HG03066 (cell line): ENCODE measurements around the gene AKR1C1.
"Not testable (repeated sequence)": the region's sequence is repeated elsewhere in the genome, so short reads cannot be mapped to it uniquely, and the experiment has no call there.

Experiments used
- ATAC-seq: cut with Tn5 transposase; IDR thresholded peaks from one replicate; pipeline ENCODE4 v1.9.1; 2021; ENCODE audit warnings: low read depth; ENCODE audit not compliant: unreplicated experiment

Gene AKR1C1

DNA sequence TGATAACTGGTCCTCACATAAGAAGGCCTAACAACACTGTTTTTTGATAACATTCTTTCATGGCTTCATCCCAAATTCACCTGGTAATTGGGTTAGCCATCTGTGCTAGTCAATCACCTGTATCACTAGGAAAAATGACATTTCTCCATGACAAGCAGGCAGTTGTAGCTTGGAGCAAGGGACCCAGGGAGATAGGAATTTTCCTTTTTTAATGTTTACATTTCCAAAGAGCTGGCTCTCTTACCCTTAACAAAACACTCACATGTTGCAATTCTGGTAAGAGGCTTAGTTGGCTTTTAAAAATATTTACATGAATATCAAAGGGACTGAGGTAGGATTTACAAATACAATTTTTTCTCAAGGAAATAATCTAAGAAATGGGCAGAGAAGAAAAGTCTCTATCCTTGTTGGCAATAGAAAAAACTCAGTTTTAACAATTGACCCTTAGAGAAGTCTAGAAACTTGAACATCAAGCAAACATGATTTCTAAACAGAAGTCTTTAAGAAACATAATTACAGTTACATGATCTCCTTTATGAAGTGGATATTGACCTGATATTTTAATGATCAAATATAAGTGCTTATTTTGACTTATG is 16.1 kb upstream of the AKR1C1 start:
- ATAC-seq, result no peak

DNA sequence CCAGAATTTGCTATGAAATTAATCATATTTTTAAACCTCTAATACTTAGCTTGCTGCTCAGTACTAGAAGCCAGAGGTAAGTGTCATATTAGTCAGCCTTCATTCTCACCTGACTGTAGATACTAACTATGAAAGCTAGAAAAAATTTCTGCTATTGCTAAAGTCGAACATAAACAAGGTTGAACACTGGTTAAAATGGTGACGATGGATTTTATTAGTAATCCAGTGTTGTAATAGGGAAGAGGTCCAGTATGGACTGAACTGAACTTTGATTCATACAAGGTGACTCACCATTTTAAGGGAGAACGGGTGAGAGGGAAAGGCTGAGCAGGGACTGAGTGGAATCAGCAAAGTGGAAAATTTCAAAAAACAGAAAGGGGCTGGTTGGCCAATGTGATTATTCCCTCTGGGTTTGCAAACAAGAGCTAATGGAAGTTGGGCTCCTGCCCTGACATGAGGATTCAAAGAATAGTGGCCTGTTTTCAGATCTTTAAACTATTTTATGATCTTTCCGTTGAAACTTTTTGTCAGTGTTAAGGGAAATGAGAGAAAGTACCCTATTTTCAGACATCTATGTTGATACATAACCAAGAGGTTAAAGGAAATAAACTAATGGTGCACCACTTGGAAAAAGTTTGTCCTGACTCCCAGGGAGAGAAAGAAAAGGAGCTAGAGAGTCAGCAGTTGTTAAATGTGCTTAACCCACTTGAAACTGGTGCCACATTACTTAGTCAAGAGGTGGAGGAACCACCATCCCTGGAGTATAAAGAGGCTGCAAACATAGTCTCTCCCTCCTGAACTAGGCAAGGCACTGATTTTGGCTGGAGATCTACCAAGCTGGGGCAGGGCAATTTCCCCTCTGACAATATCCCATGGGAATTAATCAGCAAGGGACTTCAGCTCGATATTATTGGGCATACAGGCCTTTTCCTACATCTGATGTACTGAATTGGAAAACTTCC is 15.3 kb upstream of the AKR1C1 start:
- no peak for ATAC-seq

DNA sequence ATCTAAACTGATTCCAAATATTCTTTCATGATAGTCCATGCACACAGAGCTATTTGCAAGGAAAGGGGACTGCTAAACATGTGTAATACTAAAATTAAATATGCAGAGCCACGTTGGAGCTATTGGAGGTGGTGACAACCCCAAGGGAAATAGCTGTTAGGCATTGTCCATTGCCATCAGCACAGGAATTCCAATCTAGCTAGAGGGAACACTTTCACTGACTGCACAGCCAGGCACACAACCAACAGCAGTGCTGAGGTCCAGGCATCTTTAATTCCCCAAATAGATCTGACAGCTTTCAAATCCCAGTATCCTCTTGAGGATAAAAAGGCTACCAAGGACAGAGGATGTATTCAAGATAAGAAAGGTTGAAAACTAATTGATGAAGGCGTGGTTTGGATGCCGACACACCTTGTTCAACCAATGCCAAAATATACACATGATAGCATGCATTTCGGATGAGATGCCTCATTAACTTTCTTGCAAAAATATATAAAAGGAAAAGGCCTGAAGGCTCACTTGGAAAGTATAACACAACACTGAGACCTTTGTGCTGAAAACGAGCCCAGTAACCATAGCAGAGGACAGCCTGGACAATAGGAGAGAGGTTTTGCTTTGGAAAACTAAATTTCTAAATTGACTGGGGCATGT is 11.6 kb upstream of the AKR1C1 start:
- ATAC-seq, result not testable (repeated sequence)

DNA sequence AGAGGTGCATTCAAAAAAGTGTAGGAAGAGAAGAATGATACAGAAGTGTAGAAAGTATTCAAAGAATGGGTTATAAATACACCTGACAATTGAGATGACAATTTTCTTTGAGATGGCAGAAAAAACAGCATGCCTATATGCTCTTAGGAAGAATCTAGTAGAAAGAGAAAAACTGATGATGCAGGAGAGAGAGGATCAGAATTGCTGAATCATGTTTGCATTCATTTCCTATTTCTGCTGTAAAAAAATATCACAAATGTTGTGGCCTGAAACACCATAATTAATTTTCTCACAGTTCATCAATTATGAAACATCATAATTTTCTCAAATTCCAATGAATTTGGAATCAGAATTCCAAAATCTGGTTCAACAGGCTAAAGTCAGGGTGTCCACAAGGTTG is 9.8 kb upstream of the AKR1C1 start:
- ATAC-seq, result no peak

DNA sequence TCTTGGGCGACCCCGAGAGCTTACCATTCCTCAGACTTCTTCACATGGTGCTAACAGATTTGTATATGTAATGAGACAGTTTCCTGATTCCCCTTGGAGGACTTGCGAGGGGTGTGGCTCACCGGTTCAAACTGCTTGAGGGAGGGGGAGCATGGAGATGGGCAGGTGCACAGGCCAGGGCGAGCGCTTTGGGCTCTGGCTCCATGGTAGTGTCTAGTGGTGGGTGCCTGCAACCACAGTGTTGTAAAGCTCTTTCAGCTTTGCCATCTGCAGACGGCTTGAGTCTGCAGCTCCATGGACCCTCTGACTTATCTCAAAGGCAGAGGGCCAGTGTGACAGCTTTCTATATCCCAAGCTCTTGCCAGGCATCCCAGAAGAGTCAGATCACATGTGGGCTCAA is 7.1 kb upstream of the AKR1C1 start:
- not testable (repeated sequence) for ATAC-seq

DNA sequence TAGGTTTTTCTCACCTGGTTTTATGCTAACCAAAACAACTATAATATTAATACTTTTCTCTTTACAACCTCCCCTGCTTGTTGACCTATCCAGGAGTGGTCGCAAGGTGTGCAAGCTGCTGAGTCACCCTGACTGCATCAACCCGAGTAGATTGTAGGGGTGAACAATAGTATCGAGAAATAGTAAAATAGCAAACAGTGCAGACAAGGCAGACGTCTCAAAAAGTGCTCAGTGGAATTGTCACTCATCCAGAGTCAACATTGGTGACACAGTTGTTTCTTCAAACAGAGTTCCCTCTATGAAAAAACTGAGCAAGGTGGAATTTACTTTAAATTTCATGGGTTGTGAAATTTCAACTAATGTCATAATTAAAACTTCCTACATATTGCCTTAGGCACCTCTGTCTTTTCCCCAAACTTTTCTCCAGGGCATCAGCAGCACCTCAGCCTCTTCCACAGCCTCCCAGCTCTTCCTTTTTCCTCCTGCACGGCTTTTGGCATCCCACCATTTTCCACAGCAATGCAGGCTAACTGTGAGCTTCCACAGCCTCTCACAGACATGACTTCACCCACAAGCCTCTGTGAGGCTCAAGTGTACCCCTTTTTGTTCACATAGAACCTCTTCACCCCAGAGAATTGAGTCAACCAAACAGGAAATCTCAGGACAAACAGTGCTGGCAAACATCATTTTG is 6.1 kb upstream of the AKR1C1 start:
- ATAC-seq, result not testable (repeated sequence)

DNA sequence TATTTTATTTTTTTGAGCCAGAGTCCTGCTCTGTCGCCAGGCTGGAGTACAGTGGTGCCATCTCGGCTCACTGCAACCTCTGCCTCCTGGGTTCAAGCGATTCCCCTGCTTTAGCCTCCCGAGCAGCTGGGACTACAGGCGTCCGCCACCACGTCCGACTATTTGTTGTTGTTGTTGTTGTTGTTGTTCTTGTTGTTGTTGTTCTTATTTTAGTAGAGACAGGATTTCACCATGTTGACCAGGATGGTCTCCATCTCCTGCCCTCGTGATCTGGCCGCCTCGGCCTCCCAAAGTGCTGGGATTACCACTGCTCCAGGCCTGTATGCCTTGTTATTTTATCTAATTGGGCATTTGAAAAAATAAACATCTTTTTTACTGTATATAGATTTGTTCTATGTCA is 1.7 kb upstream of the AKR1C1 start:
- ATAC-seq, result not testable (repeated sequence)

DNA sequence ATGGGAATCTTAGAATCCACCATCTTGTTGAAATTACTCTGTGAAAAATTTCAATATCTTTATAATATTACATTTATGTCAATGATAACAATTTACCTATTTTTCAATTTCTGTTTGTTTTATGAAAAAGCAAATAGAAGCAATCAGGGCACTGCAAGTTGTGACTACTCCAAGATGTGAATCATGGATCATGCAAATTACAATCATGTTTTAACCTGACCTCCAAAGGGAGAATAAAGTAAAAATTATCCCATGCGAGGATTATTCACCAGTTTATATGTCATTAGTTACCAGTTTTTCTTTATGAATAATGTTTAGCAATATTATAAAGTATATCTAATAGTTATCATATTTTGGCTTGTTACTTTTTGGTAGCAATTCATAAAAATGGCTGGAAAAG is 907 bp upstream of the AKR1C1 start:
- not testable (repeated sequence) for ATAC-seq

DNA sequence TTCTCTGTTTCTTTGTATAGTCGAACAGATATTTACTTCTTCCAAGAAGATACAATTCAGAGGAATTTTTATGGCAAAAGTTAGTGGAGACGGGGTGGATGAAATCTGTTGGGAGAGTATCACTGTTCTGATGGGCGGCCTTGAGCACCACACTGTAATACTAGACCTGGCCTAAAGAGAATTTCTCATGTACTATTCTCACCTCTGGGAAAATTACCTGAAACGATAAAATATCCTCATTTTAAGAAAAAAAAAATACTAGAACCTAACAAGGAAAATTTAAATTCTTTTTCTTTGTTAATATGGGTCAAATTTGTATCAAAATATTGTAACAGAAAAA is 570 bp downstream of the AKR1C1 start:
- ATAC-seq, result not testable (repeated sequence)

DNA sequence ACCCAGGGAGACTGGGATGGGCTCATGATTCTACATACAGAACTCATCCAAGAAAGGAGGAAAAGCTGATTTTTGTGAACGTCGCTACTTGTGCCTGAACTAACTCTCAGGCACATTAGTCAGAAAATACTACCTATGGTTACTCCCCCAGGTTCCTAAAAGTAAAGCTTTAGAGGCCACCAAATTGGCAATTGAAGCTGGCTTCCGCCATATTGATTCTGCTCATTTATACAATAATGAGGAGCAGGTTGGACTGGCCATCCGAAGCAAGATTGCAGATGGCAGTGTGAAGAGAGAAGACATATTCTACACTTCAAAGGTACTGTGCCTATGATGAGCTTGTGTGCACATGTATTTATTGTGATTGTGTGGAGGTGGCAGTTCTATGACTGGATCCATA is 2.5 kb downstream of the AKR1C1 start:
- ATAC-seq, result not testable (repeated sequence)

DNA sequence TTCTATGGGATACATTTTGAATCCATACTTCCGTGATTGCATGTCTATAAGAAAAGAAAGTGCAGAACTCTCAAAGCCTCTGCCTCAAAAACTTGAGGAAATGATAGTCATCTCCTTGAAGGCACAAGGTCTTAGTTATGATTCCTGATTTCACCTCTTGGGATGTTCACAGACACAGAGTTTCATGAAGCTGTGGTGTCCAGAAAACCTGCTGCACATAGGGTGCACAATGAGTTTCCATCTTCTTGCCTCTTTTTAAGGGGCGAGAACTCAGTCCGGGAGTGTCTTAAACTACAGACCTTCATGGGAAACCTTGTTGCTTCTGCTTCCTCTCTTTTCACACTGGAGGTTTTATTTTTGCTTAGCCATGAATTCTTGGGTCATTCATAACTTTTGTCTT is 4.0 kb downstream of the AKR1C1 start:
- not testable (repeated sequence) for ATAC-seq

DNA sequence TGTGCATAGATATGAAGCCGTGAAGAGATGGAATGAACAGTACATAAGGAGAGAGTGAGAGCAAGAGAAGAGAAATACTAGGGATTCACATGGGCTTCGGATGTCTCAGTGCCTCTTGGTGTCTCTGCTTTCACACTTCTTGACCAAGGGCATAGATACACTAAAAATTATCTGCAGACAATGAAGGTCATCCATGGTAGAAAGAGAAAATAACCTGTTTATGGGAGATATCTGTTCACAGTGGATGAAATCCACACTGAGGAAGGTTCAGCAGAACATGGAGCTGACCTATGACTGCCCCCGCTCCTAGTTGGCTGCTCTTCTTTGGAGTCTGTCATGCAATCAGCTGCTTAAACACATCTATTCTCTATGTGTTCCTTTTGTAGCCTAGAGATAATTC is 6.1 kb downstream of the AKR1C1 start:
- ATAC-seq, result not testable (repeated sequence)

DNA sequence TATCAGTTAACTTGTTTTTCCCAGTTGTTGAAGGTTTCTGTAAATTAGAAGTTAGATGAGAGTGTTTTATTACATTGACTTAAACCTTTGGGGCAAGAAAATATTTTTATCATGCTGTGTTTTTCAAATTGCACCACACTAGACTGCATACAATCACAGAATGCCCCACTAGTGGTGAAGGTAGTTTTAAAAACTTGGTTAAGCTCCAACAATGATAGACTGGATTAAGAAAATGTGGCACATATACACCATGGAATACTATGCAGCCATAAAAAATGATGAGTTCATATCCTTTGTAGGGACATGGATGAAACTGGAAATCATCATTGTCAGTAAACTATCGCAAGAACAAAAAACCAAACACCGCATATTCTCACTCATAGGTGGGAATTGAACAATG is 7.1 kb downstream of the AKR1C1 start:
- not testable (repeated sequence) for ATAC-seq

DNA sequence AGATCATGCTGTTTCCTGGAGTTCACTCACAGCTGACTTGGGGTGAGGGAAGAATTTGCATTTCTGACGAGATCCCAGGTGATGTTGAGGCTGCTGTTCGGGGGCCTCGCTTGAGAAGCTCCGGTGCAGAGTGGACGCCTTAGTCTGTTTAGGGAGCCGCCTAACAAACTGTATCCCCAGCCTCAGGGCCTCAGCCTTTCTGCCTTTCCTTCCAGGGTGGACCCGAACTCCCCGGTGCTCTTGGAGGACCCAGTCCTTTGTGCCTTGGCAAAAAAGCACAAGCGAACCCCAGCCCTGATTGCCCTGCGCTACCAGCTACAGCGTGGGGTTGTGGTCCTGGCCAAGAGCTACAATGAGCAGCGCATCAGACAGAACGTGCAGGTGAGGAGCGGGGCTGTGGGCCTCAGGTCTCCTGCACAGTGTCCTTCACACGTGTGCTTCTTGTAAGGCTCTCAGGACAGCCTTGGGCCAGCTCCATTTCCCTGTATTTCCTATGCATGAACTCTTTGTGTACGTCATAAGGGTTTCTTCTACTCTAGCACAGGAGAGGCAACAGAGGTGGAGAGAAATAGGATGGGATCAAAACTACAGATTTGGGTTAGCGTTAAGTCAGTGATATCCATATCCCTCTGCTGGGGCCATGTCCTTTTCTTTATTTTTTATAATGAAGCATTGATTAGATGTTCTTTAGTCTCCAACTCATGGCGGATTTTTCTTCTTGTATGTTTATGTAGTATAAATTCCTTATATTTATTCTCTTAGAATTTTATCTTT is 9.3 kb downstream of the AKR1C1 start:
- not testable (repeated sequence) for ATAC-seq

DNA sequence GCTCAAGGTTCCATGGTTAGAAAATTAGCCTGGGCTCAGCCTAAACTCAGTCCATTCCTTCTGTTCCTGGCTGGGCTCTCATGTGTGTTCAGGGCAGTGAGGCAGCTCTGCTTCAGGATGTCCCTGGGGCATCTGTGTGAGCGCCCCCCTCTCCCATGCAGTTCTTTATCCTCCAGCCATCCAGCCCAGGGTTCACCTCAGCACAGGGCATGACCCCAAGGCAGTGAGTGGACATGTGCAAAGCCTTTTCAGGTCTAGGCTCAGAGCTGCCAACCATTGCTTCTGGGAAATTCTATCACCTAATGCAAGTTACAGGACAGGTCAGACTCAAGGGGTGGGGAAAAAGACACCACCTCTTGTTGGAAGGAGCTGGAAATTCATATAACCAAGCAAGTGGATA is 10.1 kb downstream of the AKR1C1 start:
- not testable (repeated sequence) for ATAC-seq

DNA sequence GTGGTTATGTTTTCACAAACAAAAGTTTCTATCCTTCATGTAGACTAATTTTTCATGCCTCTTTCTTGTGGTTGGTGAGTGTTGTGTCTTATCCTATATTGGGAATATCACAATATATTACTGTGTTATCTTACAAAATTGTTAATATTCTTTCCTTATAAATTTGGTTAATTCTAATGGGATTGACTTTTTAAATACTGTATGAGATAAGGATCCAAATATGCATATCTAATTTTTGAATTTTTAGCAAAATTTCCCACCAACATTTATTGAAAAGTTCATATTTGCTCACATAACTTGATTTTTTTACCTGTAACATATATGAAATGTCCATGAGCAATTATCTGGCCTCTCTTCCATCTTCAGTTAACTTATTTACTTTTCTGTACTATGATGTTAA is 11.2 kb downstream of the AKR1C1 start:
- not testable (repeated sequence) for ATAC-seq

DNA sequence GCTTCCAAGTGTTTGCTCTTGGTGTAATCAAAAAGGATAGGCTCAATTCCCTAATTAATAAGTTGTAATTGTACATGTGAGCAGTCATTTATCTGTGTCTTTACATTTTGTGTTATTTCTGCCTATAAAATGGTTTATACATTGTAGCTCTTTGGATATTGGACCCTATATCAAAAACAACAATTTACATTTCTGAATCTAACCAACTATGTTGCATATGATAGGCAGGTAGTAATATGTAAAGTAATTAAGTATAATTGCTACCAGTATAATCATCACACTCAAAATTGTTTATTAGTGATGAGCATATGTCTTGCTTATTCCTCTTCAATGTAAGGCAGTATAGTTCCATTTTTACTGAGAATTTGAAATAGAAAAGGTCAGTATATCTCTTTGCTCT is 13.8 kb downstream of the AKR1C1 start:
- ATAC-seq, result no peak

DNA sequence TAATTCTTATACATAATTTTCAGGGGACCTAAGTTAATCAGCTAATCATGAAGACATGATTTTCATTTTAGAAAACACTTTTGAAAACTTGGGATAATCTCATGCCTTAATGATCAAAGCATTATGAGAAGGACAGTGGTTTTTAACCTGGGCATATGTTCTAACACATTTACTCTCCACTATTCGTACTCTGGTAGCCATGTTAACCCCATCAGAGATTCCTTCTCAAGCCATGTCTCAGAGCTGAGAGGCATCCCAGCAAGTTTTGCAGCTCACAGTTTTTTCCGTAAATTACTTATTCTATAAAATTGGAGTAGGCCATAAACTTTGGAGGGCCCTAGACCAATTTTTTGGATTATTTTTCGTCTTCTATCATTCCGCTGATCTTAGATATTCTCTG is 15.7 kb downstream of the AKR1C1 start:
- no peak for ATAC-seq

DNA sequence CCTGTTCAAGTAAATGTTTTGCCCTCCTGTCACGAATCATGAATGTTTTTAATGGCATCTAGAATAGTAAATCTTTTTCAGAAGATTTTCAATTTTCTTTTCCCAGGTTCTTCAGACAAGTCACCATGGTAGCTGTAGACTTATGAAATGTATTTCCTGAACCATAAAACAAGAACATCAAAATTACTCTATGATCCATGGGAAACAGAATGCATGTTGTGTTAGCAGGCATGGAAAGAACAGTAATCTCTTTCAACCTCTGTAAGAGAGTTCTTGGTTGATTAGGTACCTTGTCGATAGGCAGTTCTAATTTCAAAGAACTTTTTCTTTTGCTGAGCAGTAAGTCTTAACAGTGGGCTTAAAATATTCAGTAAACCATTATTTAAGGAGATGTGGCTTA is 17.6 kb downstream of the AKR1C1 start:
- no peak for ATAC-seq
